ENCODE measurements around the gene TPD52L1. TPM values are rescaled to one million over a fixed set of nuclear protein-coding genes. Genes with fewer than 3 reads are reported as not detected.
A peak's percentile ranks its signal among the peaks of the same experiment; 100 is the strongest.

Gene TPD52L1
- total RNA-seq, 1 donor from 2014 or later, result 7.2 TPM

DNA sequence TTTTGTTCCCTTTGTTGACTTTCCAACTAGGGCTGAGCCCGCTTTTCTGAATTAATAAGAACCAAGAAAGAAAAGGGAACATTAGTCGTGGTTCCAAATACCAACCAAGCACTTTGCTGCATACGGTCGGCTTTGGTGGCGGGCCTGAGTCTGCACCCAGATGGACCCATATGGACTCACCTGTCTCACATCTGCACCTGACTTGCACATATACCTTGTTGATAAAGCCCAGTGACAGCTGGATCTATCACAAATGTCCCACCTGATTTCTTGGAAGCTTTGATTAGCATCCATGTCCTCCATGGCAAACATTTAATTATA lies 39.0 kb downstream of the TPD52L1 start:
- Mint-ChIP-seq H3K36me3 (ENCODE audit: unreplicated experiment) (no peaks in the 10 kb centered on the region), H3K4me1 (ENCODE audit: unreplicated experiment) (peaks cover 31% of the 10 kb centered on the region), H3K27ac (ENCODE audit: unreplicated experiment) (no peak overlapping the region), H3K4me3 (ENCODE audit: unreplicated experiment) (no peak overlapping the region), H3K9me3 (ENCODE audit: unreplicated experiment) (no peaks in the 10 kb centered on the region), H3K27me3 (ENCODE audit: unreplicated experiment) (no peaks in the 10 kb centered on the region)
- TF ChIP-seq, protein P1, sequence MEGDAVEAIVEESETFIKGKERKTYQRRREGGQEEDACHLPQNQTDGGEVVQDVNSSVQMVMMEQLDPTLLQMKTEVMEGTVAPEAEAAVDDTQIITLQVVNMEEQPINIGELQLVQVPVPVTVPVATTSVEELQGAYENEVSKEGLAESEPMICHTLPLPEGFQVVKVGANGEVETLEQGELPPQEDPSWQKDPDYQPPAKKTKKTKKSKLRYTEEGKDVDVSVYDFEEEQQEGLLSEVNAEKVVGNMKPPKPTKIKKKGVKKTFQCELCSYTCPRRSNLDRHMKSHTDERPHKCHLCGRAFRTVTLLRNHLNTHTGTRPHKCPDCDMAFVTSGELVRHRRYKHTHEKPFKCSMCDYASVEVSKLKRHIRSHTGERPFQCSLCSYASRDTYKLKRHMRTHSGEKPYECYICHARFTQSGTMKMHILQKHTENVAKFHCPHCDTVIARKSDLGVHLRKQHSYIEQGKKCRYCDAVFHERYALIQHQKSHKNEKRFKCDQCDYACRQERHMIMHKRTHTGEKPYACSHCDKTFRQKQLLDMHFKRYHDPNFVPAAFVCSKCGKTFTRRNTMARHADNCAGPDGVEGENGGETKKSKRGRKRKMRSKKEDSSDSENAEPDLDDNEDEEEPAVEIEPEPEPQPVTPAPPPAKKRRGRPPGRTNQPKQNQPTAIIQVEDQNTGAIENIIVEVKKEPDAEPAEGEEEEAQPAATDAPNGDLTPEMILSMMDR (IDR thresholded peaks at IDR 0.05), result peak; percentile 24
- DNase-seq (ENCODE audit: extremely low spot score, unreplicated experiment), result no peak

DNA sequence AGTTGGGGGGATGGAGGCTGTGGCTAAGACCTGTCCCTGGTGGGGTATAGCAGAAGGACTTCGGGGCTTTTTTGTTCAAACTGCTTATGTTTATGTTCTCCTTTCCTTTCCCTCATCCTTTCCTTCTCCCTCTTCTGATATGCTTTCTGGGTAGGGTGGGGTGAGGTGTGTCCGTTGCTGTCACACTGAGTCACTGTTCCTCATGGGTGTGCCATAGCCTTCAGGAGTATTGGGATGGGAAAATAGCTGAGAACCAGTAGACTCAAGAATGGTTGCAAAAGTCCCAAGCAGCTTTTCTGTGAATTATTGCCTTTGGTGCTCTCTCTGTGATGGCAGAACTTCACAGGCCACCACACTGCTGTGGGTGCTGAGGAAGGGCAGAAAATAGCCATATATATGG lies 39.6 kb downstream of the TPD52L1 start:
- Mint-ChIP-seq H3K27me3 (ENCODE audit: unreplicated experiment) (no peaks in the 10 kb centered on the region), H3K9me3 (ENCODE audit: unreplicated experiment) (no peaks in the 10 kb centered on the region), H3K4me1 (ENCODE audit: unreplicated experiment) (peaks cover 34% of the 10 kb centered on the region)

DNA sequence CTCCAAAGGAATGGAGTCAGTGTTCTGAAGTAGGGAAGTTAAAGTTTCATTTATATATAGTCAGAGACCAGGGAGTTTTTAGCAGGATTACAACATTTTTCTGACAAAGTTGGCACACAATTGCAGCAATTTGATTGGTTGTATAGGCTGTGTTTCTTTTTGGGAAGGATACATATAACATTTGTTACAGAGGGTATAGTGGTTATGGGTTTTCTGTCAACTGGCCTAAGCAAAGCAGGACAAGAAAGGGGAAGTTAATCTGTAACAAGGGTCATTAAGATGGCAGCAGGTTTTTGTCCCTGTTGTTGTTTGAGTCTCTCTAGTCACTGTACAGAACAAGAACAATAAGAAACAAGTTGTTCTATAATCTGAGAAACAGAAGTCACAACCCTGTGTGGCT lies 41.4 kb downstream of the TPD52L1 start:
- no peak overlapping the region for H3K27ac Mint-ChIP-seq (ENCODE audit: unreplicated experiment)
- H3K4me1 Mint-ChIP-seq (ENCODE audit: unreplicated experiment), result peaks cover 31% of the 10 kb centered on the region
- H3K9me3 Mint-ChIP-seq (ENCODE audit: unreplicated experiment), result no peaks in the 10 kb centered on the region
- H3K4me3 Mint-ChIP-seq (ENCODE audit: unreplicated experiment), result no peak overlapping the region
- no peak for DNase-seq (ENCODE audit: extremely low spot score, unreplicated experiment)
- H3K36me3 Mint-ChIP-seq (ENCODE audit: unreplicated experiment), result no peaks in the 10 kb centered on the region
- TF ChIP-seq, protein P1 (IDR thresholded peaks at IDR 0.05), result no peak
- no peaks in the 10 kb centered on the region for H3K27me3 Mint-ChIP-seq (ENCODE audit: unreplicated experiment)

More for the DNA sequence above, 39.6 kb downstream of the TPD52L1 start:
- no peak for DNase-seq (ENCODE audit: extremely low spot score, unreplicated experiment)
- TF ChIP-seq, protein P1 (IDR thresholded peaks at IDR 0.05), result no peak
- no peak overlapping the region for H3K27ac Mint-ChIP-seq (ENCODE audit: unreplicated experiment)
- no peaks in the 10 kb centered on the region for H3K36me3 Mint-ChIP-seq (ENCODE audit: unreplicated experiment)
- no peak overlapping the region for H3K4me3 Mint-ChIP-seq (ENCODE audit: unreplicated experiment)

DNA sequence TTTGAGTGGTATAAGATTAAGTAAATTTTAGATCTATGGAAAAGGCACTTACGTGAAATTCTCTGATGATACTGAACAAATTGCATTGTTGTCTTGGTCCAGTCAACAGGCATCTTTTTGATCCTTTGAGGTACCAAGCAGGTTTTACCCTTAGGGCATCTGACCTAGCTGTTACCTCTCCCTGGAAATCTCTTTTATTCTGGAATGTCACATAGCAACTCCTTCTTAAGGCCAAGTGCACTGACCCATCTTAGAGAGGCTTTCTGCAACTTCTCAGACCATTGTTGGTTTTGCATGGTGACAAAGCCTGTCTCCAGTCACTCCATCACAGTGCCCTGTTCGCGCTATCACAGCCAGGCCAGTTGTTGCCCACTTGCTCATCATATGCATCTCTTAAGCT lies 42.0 kb downstream of the TPD52L1 start:
- Mint-ChIP-seq H3K4me1 (ENCODE audit: unreplicated experiment) (peaks cover 32% of the 10 kb centered on the region), H3K27me3 (ENCODE audit: unreplicated experiment) (no peaks in the 10 kb centered on the region), H3K27ac (ENCODE audit: unreplicated experiment) (no peak overlapping the region), H3K9me3 (ENCODE audit: unreplicated experiment) (no peaks in the 10 kb centered on the region), H3K36me3 (ENCODE audit: unreplicated experiment) (no peaks in the 10 kb centered on the region), H3K4me3 (ENCODE audit: unreplicated experiment) (no peak overlapping the region)
- no peak for DNase-seq (ENCODE audit: extremely low spot score, unreplicated experiment)
- TF ChIP-seq, protein P1 (IDR thresholded peaks at IDR 0.05), result no peak

DNA sequence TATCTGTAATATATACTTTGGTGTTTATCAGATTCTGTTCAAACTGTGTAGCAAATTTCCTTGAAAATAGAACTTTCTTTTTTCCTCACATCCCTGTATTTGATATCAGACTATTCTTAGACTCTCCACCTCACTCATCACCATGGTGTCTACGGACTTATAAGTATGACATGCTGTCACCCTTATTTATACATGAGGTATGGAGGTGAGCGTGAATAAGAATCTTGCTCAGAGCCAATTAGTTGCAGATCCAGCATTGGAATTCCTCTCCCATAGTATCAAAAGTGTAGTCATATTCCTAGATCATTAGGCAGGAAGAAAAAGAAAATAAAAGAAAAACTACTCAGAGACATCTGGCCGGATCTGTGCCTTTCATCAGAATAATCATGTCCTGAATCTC lies 43.0 kb downstream of the TPD52L1 start:
- no peaks in the 10 kb centered on the region for H3K36me3 Mint-ChIP-seq (ENCODE audit: unreplicated experiment)
- no peak overlapping the region for H3K27ac Mint-ChIP-seq (ENCODE audit: unreplicated experiment)
- peaks cover 38% of the 10 kb centered on the region for H3K4me1 Mint-ChIP-seq (ENCODE audit: unreplicated experiment)
- no peaks in the 10 kb centered on the region for H3K9me3 Mint-ChIP-seq (ENCODE audit: unreplicated experiment)
- TF ChIP-seq, protein P1 (IDR thresholded peaks at IDR 0.05), result no peak
- H3K4me3 Mint-ChIP-seq (ENCODE audit: unreplicated experiment), result no peak overlapping the region
- no peaks in the 10 kb centered on the region for H3K27me3 Mint-ChIP-seq (ENCODE audit: unreplicated experiment)
- no peak for DNase-seq (ENCODE audit: extremely low spot score, unreplicated experiment)
